ENCODE results near the gene CTRL.

GRCh38 chr16:67893743-67894399 is 37.8 kb downstream of the CTRL start:
- no peak for TF ChIP-seq PBX3 (IDR thresholded peaks at IDR 0.05)
- TF ChIP-seq CTCF (IDR thresholded peaks at IDR 0.05) = no peak
- TF ChIP-seq USF1 (IDR thresholded peaks at IDR 0.05; ENCODE audit: borderline replicate concordance, low read depth) = no peak
- TF ChIP-seq SMC3 (IDR thresholded peaks at IDR 0.05; ENCODE audit: low read depth, low read length) = no peak
- no peak for TF ChIP-seq USF2 (IDR thresholded peaks at IDR 0.05; ENCODE audit: borderline replicate concordance, low read depth, low read length)
- TF ChIP-seq JUND (IDR thresholded peaks at IDR 0.05) = no peak
- no peak for TF ChIP-seq EP300 (IDR thresholded peaks at IDR 0.05; ENCODE audit: borderline replicate concordance in 1 of 2, low read depth in 1 of 2, low read length in 1 of 2)

Data from SK-N-SH (cell line).